Activated gamma-delta T cell treated with anti-CD3 and anti-CD28 coated beads, Interleukin-2, amount 50 U/mL, for 16 hours (primary cell): ENCODE data around the gene DUOX1.

Experiments used
- DNase-seq: peaks from one replicate; pipeline ENCODE4 v3.0.0-alpha.2; 2020; ENCODE audit warnings: low read depth

The DUOX1 gene

DNA sequence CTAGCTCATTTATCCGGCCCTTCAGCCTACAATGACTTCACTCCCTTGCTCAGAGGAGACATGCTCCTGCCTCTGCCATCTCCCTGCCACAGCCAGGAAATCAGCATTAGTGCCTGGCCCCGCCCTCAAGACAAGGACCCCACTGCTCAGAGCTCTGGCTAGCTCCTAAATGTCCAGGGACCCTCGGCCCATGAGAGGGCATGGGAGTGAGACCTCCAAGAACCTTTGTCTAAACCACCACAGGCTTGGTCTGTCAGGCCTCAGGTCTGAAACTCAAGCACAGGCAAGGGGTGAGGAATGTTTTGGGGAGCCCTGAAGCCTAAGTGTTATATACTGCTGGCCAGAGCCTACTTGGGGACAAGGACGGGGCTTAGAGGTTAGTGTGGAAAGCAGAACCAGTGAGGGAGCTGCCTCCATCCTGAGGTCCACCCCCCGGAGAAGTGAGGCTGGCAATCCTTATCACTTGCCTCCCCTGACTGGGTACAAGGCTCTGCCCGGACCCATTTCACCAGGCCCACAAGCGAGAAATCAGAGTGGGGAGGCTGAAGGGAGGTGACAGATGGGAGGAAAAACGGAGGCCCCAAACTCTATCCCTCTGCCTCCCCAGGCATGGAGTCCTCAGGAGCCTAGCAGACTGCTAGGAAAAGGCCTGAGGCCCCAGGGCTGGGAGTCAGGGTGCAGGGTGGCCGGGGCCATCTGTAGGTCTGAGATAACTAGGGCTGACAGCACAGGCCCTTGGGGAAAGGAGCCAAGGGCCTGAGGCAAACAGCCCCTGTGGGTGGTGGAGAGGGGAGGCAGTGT is 39.2 kb downstream of the DUOX1 start:
- no peak for DNase-seq

DNA sequence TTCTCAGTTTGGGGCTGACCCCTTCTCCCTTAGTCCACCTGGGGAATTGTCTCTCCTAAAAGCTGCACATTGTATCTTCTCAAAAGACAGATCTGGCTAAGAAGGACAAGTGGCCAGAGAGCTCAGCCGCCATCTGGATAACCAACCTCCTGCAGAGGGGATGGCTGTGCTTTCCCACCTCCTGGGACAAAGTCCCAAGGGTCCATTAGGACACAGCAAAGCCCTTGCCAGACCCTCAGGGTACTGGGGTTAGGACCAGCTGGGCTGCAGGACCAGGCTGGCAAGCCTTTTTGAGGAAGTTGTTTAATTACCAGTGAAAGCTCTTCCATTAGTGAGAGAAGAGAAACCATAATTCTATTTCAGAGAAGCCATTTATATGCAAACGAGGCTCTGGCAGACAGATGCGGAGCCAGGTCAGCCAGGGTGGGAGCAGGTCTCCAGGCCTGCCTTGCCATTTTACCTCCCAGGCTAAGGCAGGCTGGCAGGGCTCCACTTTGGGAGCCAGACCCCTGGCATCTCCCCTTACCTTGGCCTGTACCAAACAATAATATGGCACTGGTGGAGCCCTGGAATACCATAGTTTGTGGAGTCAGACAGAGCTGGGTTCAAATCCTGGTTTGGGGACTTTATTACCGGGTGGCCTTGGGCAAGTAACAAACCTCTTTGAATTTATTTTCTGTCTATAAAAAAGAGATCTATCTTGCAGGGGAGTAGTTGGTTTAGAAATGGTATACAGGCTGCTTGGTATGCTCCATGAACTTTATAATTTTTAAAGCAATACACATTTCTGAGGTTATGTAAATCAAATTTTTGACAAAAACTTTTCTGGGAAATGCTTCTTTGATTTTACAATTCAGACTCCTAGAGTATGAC is 40.0 kb downstream of the DUOX1 start:
- no peak for DNase-seq

- DNase-seq: no peak
Observed at GRCh38 chr15:45171912-45172311, 42.1 kb downstream of the DUOX1 start.

- no peak for DNase-seq
Observed at GRCh38 chr15:45174069-45174468, 44.3 kb downstream of the DUOX1 start.

DNA sequence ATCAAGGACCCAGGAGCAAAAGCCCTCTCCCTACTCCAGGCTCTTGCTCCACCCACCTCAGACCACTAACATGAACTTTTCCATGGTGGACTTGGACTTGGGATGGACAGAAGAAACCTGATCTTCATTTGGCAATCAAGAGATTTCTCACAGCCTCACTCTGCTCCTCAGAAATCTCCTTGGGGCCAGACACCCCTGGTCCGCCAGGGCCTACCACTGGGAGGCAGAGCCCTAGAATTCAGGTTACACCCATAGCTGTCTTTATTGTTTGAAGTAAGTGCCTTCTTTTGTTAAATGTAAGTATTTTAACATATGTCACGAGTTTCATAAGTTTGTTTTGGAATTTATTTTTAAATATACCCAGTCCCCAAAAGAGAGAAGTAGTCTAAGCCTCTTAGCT is 44.8 kb downstream of the DUOX1 start:
- no peak for DNase-seq

- DNase-seq: no peak
Observed at GRCh38 chr15:45177285-45177684, 47.5 kb downstream of the DUOX1 start.

- DNase-seq: no peak
Observed at GRCh38 chr15:45179221-45179985, 49.6 kb downstream of the DUOX1 start.

DNA sequence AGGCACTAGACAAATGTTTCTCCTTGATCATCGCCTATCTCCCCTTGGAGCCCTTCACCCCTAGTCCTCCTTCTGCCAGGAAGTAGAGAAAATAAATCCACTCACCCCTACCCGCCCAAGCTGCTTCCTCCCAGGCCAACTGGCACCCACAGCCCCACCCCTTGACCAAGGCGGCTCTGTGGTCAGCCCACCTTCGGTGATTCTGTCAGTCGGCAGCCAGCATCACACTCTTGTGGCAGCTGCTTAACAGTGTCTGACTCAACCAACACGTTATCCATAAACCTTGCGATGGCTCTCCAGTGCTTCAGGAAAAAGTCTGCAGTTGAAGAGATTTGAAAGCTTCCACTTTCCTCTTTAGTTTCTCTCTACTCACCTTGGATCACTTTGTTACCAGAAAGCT is 50.4 kb downstream of the DUOX1 start:
- no peak for DNase-seq

GRCh38 chr15:45180648-45181436 is 51.0 kb downstream of the DUOX1 start:
- no peak for DNase-seq

- DNase-seq: no peak
Observed at GRCh38 chr15:45181491-45182285, 51.9 kb downstream of the DUOX1 start.

DNA sequence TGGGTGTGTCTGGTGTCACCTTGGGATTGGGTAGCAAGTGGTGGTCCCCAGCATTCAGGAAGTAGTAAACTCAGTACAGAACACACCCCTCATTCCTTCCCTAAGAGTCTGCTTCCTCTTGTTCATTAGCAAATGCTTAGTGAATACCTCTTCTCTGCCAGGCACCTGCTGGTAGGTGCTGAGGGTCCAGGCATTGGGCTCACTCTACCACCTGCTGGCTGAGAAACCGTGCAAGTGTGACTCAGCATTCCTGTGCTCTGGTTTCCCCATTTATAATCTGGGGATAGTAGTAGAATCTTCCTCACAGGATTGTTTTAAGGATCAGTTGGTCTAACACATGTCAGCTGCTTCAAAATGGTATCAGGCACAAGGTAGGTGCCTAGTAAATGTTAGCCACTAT is 53.2 kb downstream of the DUOX1 start:
- no peak for DNase-seq

DNA sequence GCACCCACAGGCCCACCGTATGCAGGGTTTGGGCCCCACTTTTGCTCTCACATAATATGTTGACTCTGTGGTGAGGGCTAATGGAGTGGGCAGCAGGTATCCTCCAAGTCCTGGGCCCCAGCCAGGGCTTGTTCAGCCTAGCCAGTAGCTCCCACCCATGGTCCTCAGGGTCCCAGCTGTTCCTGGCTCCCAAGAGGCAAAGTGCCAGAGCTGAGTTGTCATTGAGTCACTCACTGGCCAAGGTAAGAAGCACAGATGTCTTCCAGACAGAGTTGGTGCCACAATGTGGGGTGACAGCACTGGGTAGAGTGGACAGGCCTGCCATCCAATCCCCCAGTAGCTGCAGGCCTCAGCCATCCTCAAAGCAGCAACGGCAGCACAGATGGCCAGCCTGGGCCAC is 53.7 kb downstream of the DUOX1 start:
- DNase-seq: no peak

DNA sequence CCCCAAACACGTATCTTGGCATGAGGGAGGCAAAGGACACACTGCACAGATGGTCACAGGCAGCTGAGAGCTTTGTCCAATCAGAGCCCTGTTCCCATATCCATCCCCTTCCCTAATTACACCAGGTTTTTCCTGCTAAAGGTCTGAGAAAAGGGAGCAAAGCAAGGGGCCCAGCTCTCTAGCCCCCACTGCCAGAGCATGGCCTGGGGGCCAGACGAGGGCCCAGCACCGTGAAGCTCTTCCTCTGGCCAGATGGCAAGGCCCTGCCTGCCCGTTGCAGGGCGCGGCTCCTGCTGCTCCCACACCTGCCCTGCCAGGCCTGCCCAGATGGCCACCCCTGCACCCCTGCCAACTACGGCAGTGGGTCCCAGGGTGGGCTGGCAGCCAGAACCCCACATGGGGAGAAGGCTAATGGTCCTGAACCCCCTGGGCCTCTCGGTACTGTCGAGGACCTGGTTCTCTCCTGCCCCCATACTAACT is 54.8 kb downstream of the DUOX1 start:
- DNase-seq: no peak

- no peak for DNase-seq
Observed at GRCh38 chr15:45185069-45185779, 55.4 kb downstream of the DUOX1 start.

DNA sequence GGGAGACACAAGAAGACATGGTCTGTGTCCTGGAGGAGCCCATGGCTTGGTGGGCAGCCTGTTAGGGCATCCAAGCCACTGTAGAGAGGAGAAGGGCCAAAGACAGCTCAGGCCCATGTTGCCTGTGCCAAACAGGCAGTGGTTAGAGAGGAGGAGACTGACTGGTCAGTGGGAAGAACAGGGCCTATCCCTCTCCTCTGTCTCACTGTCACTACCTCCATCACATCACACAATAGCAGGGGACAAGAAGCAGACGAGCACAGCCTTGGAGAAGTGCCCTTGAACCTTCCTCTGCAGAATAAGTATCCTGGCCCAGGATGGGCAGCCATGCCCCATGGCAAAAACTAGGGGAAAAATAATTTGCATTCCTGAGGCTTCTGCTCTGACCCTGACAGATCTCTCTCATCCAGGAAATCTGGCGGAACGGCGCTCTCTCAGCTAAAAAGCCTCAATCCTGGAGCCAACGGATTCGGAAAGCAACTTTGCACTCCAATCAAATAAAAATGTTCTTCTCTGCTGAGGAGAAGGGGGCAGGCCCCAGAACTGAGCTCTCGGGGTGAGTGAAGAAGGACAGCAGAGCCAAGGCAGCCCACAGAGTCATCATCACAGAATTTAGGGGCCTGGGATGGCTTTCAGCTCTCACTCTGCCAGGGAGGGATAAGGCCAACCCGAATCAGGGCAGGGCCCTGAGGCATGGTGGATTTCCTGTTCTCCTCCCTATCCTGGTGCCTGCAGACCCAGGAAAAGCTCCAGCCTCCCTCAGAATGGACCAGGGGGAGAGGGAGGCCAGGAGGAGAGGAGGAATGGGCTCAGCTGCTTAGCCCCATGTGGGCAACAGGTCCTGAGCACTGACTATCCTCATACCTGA is 56.3 kb downstream of the DUOX1 start:
- no peak for DNase-seq

DNA sequence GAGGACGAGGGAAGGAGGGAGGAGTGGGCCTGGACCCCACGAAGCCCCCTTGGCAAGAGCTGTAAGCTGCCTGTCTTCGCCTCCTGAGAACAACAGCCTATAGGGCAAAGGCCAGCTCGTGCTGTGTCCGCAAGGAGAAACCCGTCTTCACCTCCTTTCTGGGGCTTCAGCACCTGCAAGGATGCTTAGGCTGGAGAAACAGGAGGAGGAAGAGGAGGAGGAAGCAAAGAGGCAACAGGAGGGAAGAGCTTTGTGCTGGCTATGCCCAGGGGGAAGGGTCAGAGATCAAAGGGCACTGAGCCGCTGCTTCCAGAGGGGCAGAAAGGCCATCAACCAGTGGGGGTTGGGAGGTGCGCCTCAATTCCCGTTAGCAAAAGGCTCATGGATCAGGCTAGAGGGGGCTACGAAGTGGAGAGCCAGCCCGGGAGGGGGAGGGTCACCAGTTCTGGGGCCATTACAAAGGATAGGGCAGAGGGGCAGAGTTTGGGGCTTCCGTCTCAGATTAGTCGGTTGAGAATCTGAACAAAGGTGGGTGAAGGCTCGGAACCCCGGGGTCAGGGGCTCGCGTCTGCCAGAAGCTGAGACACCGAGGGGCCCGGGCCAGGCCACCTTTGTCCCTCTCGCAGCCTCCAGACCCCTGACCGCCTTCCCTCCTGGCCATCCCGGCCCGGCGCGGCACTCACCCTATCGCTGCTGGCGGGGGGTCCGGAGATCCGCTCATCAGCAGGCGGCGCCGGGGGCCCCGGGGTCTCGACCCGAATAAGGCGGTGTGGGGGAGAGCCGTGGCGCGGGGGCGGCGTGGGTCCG is 57.2 kb downstream of the DUOX1 start:
- no peak for DNase-seq

DNA sequence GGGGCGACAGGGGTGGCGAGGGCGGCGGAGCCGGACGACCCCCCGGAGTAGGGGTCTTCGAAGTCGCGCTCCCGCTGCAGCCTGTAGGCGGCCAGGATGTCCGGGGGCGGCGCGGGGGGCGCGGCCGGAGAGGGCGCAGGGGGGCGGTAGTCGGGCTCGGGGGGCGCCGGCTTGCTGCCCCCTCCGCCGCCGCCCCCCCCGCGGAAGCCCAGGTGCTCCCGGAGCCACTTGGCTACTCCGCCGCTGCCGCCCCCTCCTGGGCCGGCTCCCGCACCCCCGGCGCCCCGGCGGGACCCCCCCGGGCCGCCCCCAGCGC is 57.7 kb downstream of the DUOX1 start:
- DNase-seq: no peak
